Activated CD8-positive, alpha-beta memory T cell treated with anti-CD3 and anti-CD28 coated beads, Interleukin-2, amount 10 ng/mL, durations not matched to agents 7 days and 5 days (primary cell): ENCODE measurements around the gene AIFM1. TPM values are rescaled to one million over a fixed set of nuclear protein-coding genes. Genes with fewer than 3 reads are reported as not detected.

Experiments used
- ATAC-seq: fragments of 150-1000 bp; cut with Tn5 transposase; one replicate; pipeline ENCODE4 v1.10.0; 2021; ENCODE audit warnings: moderate library complexity
- CTCF ChIA-PET: fragments of 350-600 bp; sonication (Branson Sonifier 250); formaldehyde crosslinking; loops from one replicate; lab custom pipeline; 2021; ENCODE audit warnings: antibody characterized with exemption; lab: Charles Lee
- DNase-seq: peaks from one replicate; pipeline ENCODE4 v3.0.0-alpha.2; 2020
- H3K27ac Mint-ChIP-seq: one replicate; pipeline ENCODE4 v1.8.0; 2021; ENCODE audit warnings: mild to moderate bottlenecking, mixed read lengths
- H3K27me3 Mint-ChIP-seq: one replicate; pipeline ENCODE4 v1.8.0; 2021; ENCODE audit warnings: mixed read lengths
- H3K36me3 Mint-ChIP-seq: one replicate; pipeline ENCODE4 v1.8.0; 2021; ENCODE audit warnings: mild to moderate bottlenecking, mixed read lengths
- H3K4me1 Mint-ChIP-seq: one replicate; pipeline ENCODE4 v1.8.0; 2021; ENCODE audit warnings: mixed read lengths
- H3K4me3 Mint-ChIP-seq: one replicate; pipeline ENCODE4 v1.8.0; 2021; ENCODE audit warnings: mild to moderate bottlenecking, moderate library complexity, mixed read lengths
- H3K9me3 Mint-ChIP-seq: one replicate; pipeline ENCODE4 v1.8.0; 2022; ENCODE audit warnings: low read depth, mixed read lengths
- total RNA-seq, 2 experiments: library from RNA; stranded (reverse); gene quantifications; one replicate each; pipeline ENCODE4 v1.2.3, GENCODE V29; 2021

The AIFM1 gene
- total RNA-seq, 2 experiments from 2014 or later, result 47.3 to 59.6 TPM

DNA sequence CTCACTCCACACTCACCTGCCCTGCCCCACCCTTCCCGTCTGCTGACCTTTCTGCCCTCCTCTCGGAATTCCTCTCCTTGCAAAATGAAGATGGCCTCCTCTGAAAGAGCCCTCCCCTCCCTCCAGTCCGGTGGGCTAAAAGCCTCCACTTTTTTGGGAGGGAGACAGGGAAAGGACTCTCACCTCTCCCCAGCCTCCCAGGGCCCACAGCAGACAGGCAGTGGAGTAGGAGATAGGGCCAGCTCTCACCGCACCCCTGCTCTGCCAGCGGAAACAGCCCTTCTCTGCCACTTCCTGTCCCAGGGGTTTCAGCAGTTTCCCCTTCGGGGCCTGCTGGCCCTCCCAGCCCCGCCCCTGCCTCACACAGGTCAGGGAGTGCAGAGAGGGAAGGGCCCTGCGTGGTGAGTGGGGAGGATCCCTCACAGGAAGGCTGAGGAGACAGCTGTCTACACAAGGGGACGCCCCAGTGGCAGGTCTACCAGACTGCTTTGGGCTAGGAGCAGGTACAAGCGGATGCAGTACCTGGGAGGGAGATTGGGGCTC is 73.6 kb downstream of the AIFM1 start:
- peak overlapping the region; percentile 85 for H3K4me3 Mint-ChIP-seq
- H3K36me3 Mint-ChIP-seq, result peaks cover 16% of the 10 kb centered on the region
- no peaks in the 10 kb centered on the region for H3K27me3 Mint-ChIP-seq
- ATAC-seq (peak; percentile 95), DNase-seq (peak; percentile 96)
- no peaks in the 10 kb centered on the region for H3K9me3 Mint-ChIP-seq
- CTCF ChIA-PET, result interaction anchor here (0.8 to 1.6 kb wide), 6 partner anchors 10 to 82 kb away, joined by 3 to 10 read pairs (median 3); no protein-coding TSS in a partner anchor
- H3K27ac Mint-ChIP-seq, result peak overlapping the region; percentile 97
- H3K4me1 Mint-ChIP-seq, result peaks cover 67% of the 10 kb centered on the region

DNA sequence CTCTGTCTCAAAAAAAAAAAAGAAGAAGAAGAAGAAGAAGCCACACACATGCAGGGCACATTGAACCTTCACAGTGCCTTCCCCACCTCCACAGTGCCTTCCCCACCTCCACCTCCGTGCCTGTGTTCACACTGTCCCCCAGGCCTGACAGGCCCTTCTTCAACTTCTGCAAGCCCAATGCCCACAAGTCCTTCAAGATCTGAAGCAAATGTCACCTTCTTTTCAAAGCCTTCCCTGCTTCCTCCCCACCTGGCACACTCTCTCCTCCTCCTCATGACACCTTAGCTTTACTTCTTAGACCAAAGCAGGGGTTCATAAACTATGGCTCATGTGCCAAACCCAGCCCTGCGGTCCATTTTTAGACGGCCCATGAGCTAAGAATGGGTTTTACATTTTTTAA is 75.3 kb downstream of the AIFM1 start:
- Mint-ChIP-seq H3K4me1 (peaks cover 70% of the 10 kb centered on the region), H3K27ac (peak overlapping the region; percentile 84), H3K36me3 (peaks cover 26% of the 10 kb centered on the region), H3K27me3 (no peaks in the 10 kb centered on the region), H3K4me3 (peak overlapping the region; percentile 49), H3K9me3 (no peaks in the 10 kb centered on the region)
- ATAC-seq (no peak), DNase-seq (no peak)
- CTCF ChIA-PET, result no interaction called here

DNA sequence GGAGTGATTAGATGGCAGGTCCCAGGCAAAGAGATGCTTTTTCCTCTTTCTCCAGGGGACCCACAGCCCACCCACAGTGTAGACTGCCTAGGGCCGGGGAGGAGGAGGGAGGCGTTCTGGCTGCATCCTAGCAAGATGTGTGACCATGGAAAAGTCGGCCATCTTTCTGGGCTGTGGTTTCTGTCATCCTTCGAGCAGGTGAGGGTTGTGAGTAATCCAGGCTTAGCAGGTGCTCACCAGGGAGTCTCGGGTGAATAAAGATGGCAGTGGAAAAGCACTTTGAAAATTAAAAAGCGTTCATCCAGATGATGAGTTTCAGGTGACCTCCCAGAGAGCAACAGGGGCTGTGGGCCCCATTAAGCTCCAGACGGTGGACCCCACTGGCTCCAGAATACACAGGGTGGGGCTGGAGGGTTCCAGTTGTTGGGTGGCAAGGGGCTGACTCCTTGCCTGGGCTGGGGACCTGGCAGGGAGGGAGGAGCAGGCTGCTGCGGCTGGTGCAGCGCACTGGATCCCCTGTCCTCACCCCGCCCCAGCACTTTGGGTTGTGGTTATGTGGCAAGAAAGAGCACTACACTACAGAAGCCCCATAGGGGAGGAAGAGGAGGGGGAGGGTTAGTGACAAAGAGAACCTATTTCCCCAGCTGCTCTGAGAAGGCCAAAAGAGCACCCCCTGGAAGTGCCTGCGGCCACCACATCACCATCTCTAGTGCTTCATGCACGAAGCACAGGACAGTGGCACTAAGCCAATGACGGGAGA is 79.0 kb downstream of the AIFM1 start:
- CTCF ChIA-PET, result interaction anchor here (0.9 to 11.2 kb wide), 4 partner anchors 19 to 33 kb away, joined by 3 to 147 read pairs (median 6); partner anchors contain the start of gene ELF4
- Mint-ChIP-seq H3K36me3 (peaks cover 28% of the 10 kb centered on the region), H3K27ac (peak overlapping the region; percentile 97), H3K27me3 (no peaks in the 10 kb centered on the region), H3K4me3 (peak overlapping the region; percentile 85), H3K4me1 (peaks cover 68% of the 10 kb centered on the region), H3K9me3 (no peaks in the 10 kb centered on the region)
- peak; percentile 91 for DNase-seq
- ATAC-seq, result peak; percentile 43

DNA sequence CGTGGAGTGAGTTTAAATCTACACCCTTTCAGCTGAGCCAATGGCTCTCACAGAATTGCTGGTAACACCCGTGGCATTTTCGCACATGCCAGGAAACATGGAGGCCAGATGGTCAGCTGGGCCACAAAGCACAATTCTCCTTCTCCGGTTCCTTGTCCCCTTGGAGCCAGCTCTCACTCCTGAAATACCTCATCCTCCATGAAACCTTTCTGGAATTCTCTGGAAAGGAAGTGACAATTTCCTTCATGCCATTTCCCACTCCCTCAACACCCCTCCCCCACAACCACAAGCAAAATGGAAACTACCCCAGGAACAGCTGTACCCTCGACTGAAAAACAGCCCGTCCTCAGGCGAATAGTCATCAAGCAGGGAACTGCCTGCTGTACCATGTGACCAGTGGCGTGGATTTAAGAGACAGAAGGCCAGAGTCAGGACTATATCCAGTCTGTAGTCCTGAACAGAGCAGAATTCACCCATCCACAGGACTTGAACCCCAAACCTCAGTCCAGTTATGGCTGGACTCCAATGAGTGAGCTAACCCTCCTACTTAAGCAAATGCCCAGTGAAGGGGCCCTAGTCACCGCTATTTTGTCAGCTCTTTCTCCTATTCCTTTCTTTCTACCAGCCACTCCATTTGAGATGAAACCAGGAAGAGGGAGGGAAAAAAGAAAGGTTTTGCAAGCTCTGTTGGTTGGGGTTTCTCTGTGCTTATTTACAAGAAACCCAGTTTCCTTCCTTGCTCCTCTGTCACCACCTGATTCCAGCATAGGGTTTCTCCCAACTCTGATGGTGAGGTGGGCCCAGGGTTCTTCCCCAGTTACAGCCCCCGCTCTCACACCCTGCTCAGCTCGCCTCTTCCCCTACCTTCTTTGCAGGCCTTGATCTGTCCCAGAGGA is 79.8 kb downstream of the AIFM1 start:
- H3K9me3 Mint-ChIP-seq, result no peaks in the 10 kb centered on the region
- no peak for ATAC-seq
- H3K27ac Mint-ChIP-seq, result peak overlapping the region; percentile 97
- CTCF ChIA-PET, result interaction anchor here (1.3 to 11.2 kb wide), 4 partner anchors 24 to 85 kb away, joined by 3 to 147 read pairs (median 6); partner anchors contain the start of genes ELF4 and RAB33A
- peaks cover 72% of the 10 kb centered on the region for H3K4me1 Mint-ChIP-seq
- no peak for DNase-seq
- H3K27me3 Mint-ChIP-seq, result no peaks in the 10 kb centered on the region
- H3K36me3 Mint-ChIP-seq, result peaks cover 29% of the 10 kb centered on the region
- H3K4me3 Mint-ChIP-seq, result peak overlapping the region; percentile 85

DNA sequence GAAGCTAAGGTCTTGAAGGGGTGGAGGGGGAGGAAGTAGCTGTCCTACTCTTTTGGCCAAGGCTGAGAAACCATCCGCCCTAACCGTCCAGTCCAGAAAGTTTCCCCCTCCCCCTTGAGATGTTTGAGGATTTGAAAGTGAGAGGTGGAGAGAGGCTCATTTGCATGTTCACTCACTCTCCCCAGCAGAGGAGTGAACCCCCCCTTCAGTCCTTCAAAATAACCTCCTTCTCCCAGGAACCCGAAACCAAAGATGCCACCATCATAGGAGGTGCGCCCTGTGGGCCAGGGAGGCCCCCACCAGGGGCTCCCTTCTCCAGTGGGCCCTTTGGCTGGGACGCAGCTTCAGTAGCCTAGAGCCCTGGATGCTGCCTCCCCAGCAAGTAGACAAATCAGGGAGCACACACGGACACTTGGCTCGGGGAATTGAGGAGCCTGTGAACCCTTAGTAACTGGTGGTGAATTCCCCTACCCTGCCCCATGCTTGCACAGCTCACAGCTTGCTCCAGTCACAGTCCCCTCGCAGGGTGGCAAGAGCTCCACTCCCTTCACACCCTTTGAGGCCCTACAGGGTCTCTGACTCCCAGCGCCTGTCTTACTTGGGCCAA is 80.9 kb downstream of the AIFM1 start:
- H3K27ac Mint-ChIP-seq, result peak overlapping the region; percentile 97
- peak overlapping the region; percentile 85 for H3K4me3 Mint-ChIP-seq
- H3K27me3 Mint-ChIP-seq, result no peaks in the 10 kb centered on the region
- peaks cover 74% of the 10 kb centered on the region for H3K4me1 Mint-ChIP-seq
- CTCF ChIA-PET, result interaction anchor here (0.7 to 11.2 kb wide), 8 partner anchors 24 to 91 kb away, joined by 3 to 147 read pairs (median 4); partner anchors contain the start of genes AIFM1, ELF4 and RAB33A
- H3K9me3 Mint-ChIP-seq, result no peaks in the 10 kb centered on the region
- peaks cover 31% of the 10 kb centered on the region for H3K36me3 Mint-ChIP-seq
- peak; percentile 50 for DNase-seq
- ATAC-seq, result no peak

DNA sequence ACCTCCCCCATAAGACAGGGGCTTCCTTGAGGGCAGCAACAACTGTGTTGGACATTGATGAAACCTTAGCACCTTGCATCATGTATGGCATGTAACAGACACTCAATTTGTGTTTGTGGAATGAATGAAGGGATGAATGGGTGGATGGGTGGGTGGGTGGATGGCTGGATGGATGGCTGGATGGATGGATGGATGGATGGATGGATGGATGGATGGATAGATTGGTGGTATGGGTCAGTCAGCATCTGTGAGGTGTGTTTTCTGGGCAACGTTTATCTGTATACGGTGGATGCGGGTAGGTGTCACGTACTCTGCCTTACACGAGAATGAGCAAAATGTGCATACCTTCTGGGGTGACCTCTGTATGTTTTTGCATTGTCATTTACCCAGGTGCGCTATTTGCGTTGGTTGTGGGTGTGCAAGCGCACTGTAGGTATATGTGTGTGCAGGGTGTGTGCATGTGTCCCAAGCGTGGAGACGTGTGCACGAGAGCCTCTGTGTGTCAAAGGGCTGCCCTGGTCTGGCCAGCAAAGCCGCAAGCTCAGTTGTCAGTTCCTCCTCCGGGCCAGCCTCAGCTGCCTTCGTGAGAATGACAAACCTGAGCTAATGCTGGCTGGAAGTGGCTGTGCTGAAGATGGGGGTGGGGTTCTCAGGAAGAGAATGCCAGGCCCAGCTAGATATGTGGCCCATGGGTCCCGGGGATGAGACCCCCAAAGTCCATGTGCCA is 81.8 kb downstream of the AIFM1 start:
- H3K36me3 Mint-ChIP-seq, result peaks cover 33% of the 10 kb centered on the region
- H3K9me3 Mint-ChIP-seq, result no peaks in the 10 kb centered on the region
- peaks cover 72% of the 10 kb centered on the region for H3K4me1 Mint-ChIP-seq
- CTCF ChIA-PET, result interaction anchor here (0.7 to 11.2 kb wide), 6 partner anchors 23 to 92 kb away, joined by 3 to 147 read pairs (median 4); partner anchors contain the start of genes AIFM1 and RAB33A
- H3K27ac Mint-ChIP-seq, result peak overlapping the region; percentile 97
- peak overlapping the region; percentile 85 for H3K4me3 Mint-ChIP-seq
- DNase-seq (peak; percentile 69), ATAC-seq (no peak)
- no peaks in the 10 kb centered on the region for H3K27me3 Mint-ChIP-seq

DNA sequence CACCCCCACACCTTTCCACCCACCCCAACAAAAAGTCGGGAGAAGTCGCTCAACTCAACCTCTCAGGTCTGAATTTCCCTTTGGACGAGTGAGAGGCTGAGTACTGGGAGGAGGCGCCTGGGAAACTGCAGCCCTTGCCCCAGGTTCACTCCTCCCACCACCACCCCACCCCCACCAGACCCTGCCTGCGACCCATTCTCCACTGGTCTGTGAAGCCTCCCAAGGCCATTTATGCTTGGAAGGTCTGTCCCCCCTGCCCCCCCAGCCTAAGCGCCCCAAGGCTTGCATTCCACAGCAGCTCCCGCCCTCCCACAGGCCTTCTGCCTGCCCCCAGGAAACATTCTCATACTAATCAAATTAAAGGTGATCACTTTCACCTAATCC is 82.5 kb downstream of the AIFM1 start:
- CTCF ChIA-PET, result interaction anchor here (4.2 to 11.2 kb wide), 2 partner anchors 37 to 89 kb away, joined by 30 to 147 read pairs; partner anchors contain the start of gene RAB33A
- Mint-ChIP-seq H3K27ac (peak overlapping the region; percentile 97), H3K4me3 (peak overlapping the region; percentile 85), H3K36me3 (peaks cover 33% of the 10 kb centered on the region), H3K9me3 (no peaks in the 10 kb centered on the region), H3K27me3 (no peaks in the 10 kb centered on the region), H3K4me1 (peaks cover 66% of the 10 kb centered on the region)
- no peak for ATAC-seq
- no peak for DNase-seq

DNA sequence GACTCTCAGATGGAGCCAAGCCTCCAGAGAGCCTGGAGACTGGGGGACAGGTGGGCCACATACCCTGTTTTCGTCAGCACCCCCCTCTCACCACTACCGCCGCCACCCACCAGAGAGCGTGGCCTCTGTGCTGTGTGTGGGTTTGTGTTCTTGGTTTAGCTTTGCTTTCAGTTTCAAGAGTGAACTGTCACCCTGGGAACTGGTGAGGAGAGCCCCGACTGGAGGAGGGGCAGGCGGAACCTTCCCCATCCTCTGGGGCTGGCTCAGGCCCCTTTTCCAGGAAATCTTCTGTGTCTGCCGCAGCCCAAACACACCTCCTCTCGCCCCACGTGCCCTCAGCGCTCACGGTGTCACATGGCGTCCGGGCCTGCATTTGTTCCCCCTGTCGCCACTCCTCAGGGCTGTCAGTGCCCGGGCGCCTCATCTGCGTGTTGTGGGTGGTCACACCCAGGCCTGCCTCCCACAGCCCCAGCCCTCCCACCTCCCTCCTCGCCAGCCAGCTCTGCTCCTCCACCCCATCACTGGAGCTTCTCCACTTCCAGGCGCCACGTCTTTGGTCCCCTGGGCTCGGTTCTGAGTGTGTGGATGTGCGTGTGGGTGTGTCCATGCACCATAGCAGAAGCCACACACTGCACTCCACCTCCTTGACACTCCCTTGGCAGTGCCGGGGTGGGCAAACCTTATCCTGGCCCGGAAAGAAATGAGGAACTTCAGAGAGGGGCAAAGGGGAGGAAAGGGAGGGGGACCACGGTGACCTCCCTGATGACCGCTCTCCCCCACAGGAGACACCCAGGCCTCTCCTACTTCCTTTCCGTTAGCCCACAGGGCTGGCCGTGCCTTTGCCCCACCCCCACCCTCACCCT is 83.2 kb downstream of the AIFM1 start:
- H3K27ac Mint-ChIP-seq, result peak overlapping the region; percentile 97
- H3K27me3 Mint-ChIP-seq, result no peaks in the 10 kb centered on the region
- CTCF ChIA-PET, result interaction anchor here (0.6 to 11.2 kb wide), 10 partner anchors 10 to 157 kb away, joined by 3 to 147 read pairs (median 13); partner anchors contain the start of genes AIFM1, ELF4 and RAB33A
- DNase-seq (peak; percentile 94), ATAC-seq (peak; percentile 70)
- peaks cover 30% of the 10 kb centered on the region for H3K36me3 Mint-ChIP-seq
- peak overlapping the region; percentile 58 for H3K4me3 Mint-ChIP-seq
- H3K4me1 Mint-ChIP-seq, result peaks cover 61% of the 10 kb centered on the region
- H3K9me3 Mint-ChIP-seq, result no peaks in the 10 kb centered on the region

DNA sequence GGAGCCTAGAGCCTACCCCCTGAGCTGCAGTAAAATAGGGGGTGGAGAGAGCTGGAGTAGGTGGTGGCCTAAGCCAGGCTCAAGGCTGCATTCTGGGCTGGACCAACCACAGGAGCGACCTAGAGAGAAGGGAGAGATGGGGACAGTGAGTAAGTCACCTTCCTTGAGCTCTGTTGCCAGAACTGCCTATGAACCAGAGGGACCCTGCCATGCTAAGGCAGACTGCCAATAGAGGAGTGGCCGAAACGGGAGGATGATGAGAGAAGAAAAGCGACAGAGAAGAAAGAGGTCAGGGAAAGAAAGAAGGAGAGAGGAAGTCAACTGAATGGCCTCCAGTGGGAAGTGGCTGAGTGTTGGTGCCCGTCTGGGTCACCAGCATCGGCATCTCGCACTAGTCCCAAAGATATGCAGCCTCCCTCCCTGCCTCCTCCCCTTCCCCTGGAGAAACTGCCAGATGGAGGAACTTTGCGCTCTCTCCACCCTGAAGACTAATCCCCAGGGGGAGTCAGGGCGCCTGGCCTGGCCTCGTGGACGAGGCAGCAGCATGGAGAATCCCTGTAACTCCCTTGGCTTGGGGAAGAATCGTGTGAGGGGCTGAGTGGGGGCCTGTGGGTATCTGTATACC is 84.1 kb downstream of the AIFM1 start:
- no peaks in the 10 kb centered on the region for H3K27me3 Mint-ChIP-seq
- peak overlapping the region; percentile 58 for H3K4me3 Mint-ChIP-seq
- ATAC-seq (no peak), DNase-seq (no peak)
- CTCF ChIA-PET, result interaction anchor here (0.8 to 11.2 kb wide), 10 partner anchors 11 to 110 kb away, joined by 3 to 147 read pairs (median 14); partner anchors contain the start of genes AIFM1, ELF4 and RAB33A
- H3K9me3 Mint-ChIP-seq, result no peaks in the 10 kb centered on the region
- H3K27ac Mint-ChIP-seq, result peak overlapping the region; percentile 97
- H3K4me1 Mint-ChIP-seq, result peaks cover 59% of the 10 kb centered on the region
- H3K36me3 Mint-ChIP-seq, result peaks cover 32% of the 10 kb centered on the region

DNA sequence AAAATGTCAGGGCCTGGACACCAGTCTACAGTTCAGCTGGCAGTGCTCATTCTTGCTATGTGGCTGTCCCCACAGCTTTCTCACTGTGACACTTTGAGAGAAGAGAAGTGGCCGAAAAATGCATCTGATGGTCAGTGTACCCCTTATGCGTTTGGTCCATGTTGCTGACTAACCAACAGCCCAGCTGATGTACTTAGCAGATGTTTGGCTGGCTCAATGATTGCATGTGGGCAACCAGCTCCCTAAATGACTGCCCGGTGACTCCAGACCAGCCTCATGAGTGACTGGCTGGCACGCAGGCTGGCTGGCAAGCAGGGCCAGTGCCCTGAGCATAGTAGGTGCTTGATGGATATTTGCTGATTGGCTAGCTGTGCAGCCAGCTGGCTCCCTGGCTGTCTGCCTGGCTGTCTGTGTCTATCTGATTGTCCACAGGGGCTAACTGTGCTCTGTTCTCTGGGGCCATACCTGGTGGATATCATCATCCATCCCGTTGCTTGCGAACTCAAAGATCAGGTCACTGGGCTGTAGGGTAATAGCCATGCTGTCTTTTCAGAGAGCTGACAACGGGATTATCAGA is 84.8 kb downstream of the AIFM1 start:
- ATAC-seq (no peak), DNase-seq (no peak)
- Mint-ChIP-seq H3K27me3 (no peaks in the 10 kb centered on the region), H3K27ac (peak overlapping the region; percentile 97), H3K36me3 (peaks cover 28% of the 10 kb centered on the region), H3K9me3 (no peaks in the 10 kb centered on the region), H3K4me3 (no peak overlapping the region), H3K4me1 (peaks cover 54% of the 10 kb centered on the region)
- CTCF ChIA-PET, result interaction anchor here (0.9 to 11.2 kb wide), 16 partner anchors 11 to 111 kb away, joined by 3 to 147 read pairs (median 7); partner anchors contain the start of genes AIFM1, ELF4 and RAB33A
